SH-SY5Y (cell line): ENCODE results near the gene FRY.

Experiments
- GATA2 ChIP-seq: IDR thresholded peaks from 2 replicates; pipeline ENCODE4 v1.6.1; 2011; ENCODE audit warnings: mild to moderate bottlenecking, low read depth, low read length
- GATA3 ChIP-seq: IDR thresholded peaks from 2 replicates; pipeline ENCODE4 v1.6.1; 2011; ENCODE audit warnings: low read depth, mild to moderate bottlenecking, low read length, moderate library complexity

- TF ChIP-seq GATA3 (no peak), GATA2 (no peak)
Measured at GRCh38 chr13:32222046-32222676, 190.6 kb downstream of the FRY start.
